ENCODE data around the gene CAPN10.

GRCh38 chr2:240571314-240571973 lies 15.1 kb upstream of the CAPN10 start:
- TF ChIP-seq CTCF (IDR thresholded peaks at IDR 0.05) (no peak), POLR2AphosphoS5 (IDR thresholded peaks at IDR 0.05) (no peak), POLR2A (IDR thresholded peaks at IDR 0.05) (no peak)

Data from prostate gland (tissue), 2 donors.